Adrenal gland (tissue), 12 donors: ENCODE results near the gene CUL3. TPM values are rescaled to one million over a fixed set of nuclear protein-coding genes. Genes with fewer than 3 reads are reported as not detected.
"Not testable (repeated sequence)": the region's sequence is repeated elsewhere in the genome, so short reads cannot be mapped to it uniquely, and the experiment has no call there.

Experiments used
- DNase-seq, 7 donors: peaks; one replicate each; pipeline ENCODE4 v3.0.0-alpha.2; 2019 to 2020
- H3K27ac ChIP-seq, 5 donors: fragments of 200-600 bp; sonication (generic) in 4 of 5; 1 replicate in 3 of 5; 2 replicates in 2 of 5; pipeline versions ENCODE4 v1.5.1 to v1.8.0; 2016 to 2020; ENCODE audit warnings: mild to moderate bottlenecking in 1 of 5
- H3K27me3 ChIP-seq: fragments of 200-600 bp; 2 replicates; pipeline ENCODE4 v1.8.0; 2021
- H3K36me3 ChIP-seq, 2 donors: fragments of 200-600 bp; replicated peaks in 1 of 2; 1 replicate in 1 of 2; 2 replicates in 1 of 2; pipeline versions ENCODE4 v1.5.1 to v1.8.0; 2018 to 2022
- H3K4me1 ChIP-seq, 2 donors: fragments of 200-600 bp; replicated peaks in 1 of 2; 1 replicate in 1 of 2; 2 replicates in 1 of 2; pipeline versions ENCODE4 v1.5.1 to v1.8.0; 2018 to 2021
- H3K4me3 ChIP-seq, 4 donors: fragments of 200-600 bp; sonication (generic) in 3 of 4; one replicate each; pipeline ENCODE4 v1.5.1; 2016 to 2018
- H3K9me3 ChIP-seq, 3 donors: fragments of 200-600 bp; sonication (generic) in 1 of 3; replicated peaks in 1 of 3; 1 replicate in 2 of 3; 2 replicates in 1 of 3; pipeline versions ENCODE4 v1.5.1 to v1.8.0; 2016 to 2021
- POLR2A ChIP-seq, 2 donors: fragments of 450-650 bp; IDR thresholded peaks; one replicate each; pipeline ENCODE4 v1.6.1; 2017; ENCODE audit warnings: antibody characterized with exemption in 2 of 2, mild to moderate bottlenecking in 2 of 2, moderate library complexity in 1 of 2
- WGBS, 4 donors: extraction: QIAGEN DNeasy Blood & Tissue Kit in 2 of 4; methylation state at CpG; one replicate each; pipeline versions ENCODE4 v1.1.5 to v1.1.7; 2013 to 2017; 5-methylcytosine and 5-hydroxymethylcytosine counted together
- intact Hi-C, 2 donors: fragments of 100-400 bp; cut with DNase I; formaldehyde crosslinking; loops; one replicate each; pipeline versions ENCODE4 v1.14.1 to v1.15.0; 2022 to 2023
- polyA plus RNA-seq, 3 donors: library from polyadenylated mRNA; stranded (reverse); fragments of 200-250 nt in 2 of 3; fragments of 350-450 nt in 1 of 3; fragmentation: Illumina TruSeq in 1 of 3; extraction: RNeasy Lipid Tissue Mini Kit (QIAGEN cat#74804) in 1 of 3; gene quantifications; one replicate each; pipeline ENCODE4 v1.2.3, GENCODE V29; 2013 to 2014
- total RNA-seq, 9 donors: library from RNA; depleted of rRNA in 4 of 9; stranded (reverse); fragments of >200 nt in 4 of 9; fragments of 120-200 nt in 1 of 9; fragmentation: NEBNext Ultra II Directional in 1 of 9; extraction: Animal tissue kit (Norgen Biotek cat#: 25700) in 1 of 9; gene quantifications; one replicate each; pipeline versions ENCODE4 v1.1.0 to v1.2.4, GENCODE V29; 2013 to 2023
- TF ChIP-seq, protein P1 (sequence below), 6 experiments: fragments of 450-650 bp in 4 of 6; fragments of 200-600 bp in 2 of 6; sonication (generic) in 1 of 6; IDR thresholded peaks; 1 replicate in 5 of 6; 2 replicates in 1 of 6; pipeline versions ENCODE4 v1.5.1 to v1.8.0; 2016 to 2021; ENCODE audit warnings: antibody characterized with exemption in 6 of 6, mild to moderate bottlenecking in 2 of 6, moderate library complexity in 1 of 6
- donor health status: healthy with polysubstance abuse.
- donor health status: Bipolar disorder and iron deficiency.
- donor health status: DM: yes; HTN: yes; CAD: no.
- donor health status: DM: no; HTN: no; CAD: no.
- donor health status: DM: no; HTN: no; CAD: no.
- donor health status: DM: yes; HTN: yes; CAD: no.

The CUL3 gene
- total and polyA plus RNA-seq, 12 donors, result 40.5 to 122 (median 75.0) TPM

DNA sequence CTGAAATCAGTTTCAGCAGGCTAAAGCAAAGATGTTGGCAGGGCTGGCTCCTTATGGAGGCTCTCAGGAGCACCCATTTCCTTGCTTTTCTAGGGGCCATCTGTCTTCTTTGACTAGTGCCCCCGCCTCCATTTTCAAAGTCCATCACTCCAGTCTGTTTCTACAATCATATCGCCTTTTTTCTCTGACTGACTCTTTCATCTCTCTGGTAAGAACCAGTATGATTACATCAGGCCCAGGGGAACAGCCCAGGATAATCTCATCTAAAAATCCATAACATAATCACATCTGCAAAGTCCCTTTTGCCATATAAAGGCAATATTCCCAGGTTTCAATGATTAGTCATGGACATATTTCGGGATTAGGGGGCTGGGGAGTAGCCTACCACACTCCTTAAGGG, 57.0 kb downstream of the CUL3 start:
- intact Hi-C loops, result no loop called here
- Histone ChIP-seq H3K27ac (no peak overlapping the region), H3K27me3 (no peaks in the 10 kb centered on the region), H3K4me3 (no peak overlapping the region), H3K4me1 (peaks cover 23 to 50% of the 10 kb centered on the region in 2 donors), H3K9me3 (no peaks in the 10 kb centered on the region), H3K36me3 (no peaks in the 10 kb centered on the region)
- TF ChIP-seq, protein P1, sequence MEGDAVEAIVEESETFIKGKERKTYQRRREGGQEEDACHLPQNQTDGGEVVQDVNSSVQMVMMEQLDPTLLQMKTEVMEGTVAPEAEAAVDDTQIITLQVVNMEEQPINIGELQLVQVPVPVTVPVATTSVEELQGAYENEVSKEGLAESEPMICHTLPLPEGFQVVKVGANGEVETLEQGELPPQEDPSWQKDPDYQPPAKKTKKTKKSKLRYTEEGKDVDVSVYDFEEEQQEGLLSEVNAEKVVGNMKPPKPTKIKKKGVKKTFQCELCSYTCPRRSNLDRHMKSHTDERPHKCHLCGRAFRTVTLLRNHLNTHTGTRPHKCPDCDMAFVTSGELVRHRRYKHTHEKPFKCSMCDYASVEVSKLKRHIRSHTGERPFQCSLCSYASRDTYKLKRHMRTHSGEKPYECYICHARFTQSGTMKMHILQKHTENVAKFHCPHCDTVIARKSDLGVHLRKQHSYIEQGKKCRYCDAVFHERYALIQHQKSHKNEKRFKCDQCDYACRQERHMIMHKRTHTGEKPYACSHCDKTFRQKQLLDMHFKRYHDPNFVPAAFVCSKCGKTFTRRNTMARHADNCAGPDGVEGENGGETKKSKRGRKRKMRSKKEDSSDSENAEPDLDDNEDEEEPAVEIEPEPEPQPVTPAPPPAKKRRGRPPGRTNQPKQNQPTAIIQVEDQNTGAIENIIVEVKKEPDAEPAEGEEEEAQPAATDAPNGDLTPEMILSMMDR (IDR thresholded peaks at IDR 0.05), result no peak
- no peak for TF ChIP-seq POLR2A (IDR thresholded peaks at IDR 0.05)
- WGBS, 4 donors, result 60 to 99% (median 86%) methylated on average over 2 to 3 of the region's 3 CpGs
- no peak for DNase-seq

DNA sequence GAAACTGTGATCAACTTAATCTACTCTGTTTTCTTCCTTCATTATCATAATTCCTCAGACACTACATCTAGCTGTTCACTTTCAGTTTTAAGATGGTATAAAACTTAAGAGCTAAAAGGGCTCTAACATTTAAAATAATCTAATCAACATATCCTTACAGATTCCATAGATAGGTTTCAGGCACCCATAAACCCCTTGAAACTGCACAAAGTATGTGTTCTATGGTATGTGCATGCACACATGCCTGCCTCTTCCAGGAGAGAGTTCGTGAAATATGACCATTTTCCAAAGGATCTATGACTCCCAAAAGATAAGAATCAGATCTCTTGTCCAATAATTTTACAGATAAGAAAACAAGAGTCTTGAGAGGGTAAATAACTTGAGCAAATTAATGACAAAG, 59.4 kb downstream of the CUL3 start:
- intact Hi-C loops, result no loop called here
- TF ChIP-seq, protein P1 (IDR thresholded peaks at IDR 0.05), result no peak
- TF ChIP-seq POLR2A (IDR thresholded peaks at IDR 0.05), result no peak
- WGBS, 4 donors, result 27 to 35% (median 33%) methylated on average over 1 of the region's 1 CpG
- Histone ChIP-seq H3K9me3 (no peaks in the 10 kb centered on the region), H3K27ac (no peak overlapping the region), H3K36me3 (no peaks in the 10 kb centered on the region), H3K27me3 (no peaks in the 10 kb centered on the region), H3K4me3 (no peak overlapping the region), H3K4me1 (peaks cover 23 to 61% of the 10 kb centered on the region in 2 donors)
- DNase-seq, result no peak

DNA sequence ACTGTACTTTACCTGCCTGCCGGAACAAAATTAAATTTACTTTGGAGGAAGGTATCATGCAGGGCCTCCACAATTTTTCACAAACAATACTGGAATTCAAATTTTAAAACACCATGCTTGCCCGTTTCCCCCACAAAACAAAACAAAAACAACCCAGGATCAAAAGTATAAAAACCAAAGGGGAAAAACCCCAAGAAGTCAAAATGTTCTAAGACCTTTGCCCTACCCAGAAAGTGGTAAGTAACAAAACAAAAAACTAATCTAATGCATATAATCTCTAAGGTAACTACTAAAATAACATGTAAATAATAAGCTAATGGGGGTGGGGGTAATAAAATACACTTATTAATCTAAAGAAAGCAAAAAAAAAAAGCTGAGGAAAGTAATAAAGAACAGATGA, 60.5 kb downstream of the CUL3 start:
- Histone ChIP-seq H3K4me1 (peaks cover 23 to 72% of the 10 kb centered on the region in 2 donors), H3K9me3 (no peaks in the 10 kb centered on the region), H3K27ac (no peak overlapping the region), H3K27me3 (no peaks in the 10 kb centered on the region), H3K36me3 (no peaks in the 10 kb centered on the region), H3K4me3 (no peak overlapping the region)
- intact Hi-C loops, result no loop called here
- WGBS, 4 donors, result 89 to 98% (median 93%) methylated on average over 2 of the region's 2 CpGs
- TF ChIP-seq, protein P1 (IDR thresholded peaks at IDR 0.05), result no peak
- no peak for TF ChIP-seq POLR2A (IDR thresholded peaks at IDR 0.05)
- DNase-seq, result no peak

DNA sequence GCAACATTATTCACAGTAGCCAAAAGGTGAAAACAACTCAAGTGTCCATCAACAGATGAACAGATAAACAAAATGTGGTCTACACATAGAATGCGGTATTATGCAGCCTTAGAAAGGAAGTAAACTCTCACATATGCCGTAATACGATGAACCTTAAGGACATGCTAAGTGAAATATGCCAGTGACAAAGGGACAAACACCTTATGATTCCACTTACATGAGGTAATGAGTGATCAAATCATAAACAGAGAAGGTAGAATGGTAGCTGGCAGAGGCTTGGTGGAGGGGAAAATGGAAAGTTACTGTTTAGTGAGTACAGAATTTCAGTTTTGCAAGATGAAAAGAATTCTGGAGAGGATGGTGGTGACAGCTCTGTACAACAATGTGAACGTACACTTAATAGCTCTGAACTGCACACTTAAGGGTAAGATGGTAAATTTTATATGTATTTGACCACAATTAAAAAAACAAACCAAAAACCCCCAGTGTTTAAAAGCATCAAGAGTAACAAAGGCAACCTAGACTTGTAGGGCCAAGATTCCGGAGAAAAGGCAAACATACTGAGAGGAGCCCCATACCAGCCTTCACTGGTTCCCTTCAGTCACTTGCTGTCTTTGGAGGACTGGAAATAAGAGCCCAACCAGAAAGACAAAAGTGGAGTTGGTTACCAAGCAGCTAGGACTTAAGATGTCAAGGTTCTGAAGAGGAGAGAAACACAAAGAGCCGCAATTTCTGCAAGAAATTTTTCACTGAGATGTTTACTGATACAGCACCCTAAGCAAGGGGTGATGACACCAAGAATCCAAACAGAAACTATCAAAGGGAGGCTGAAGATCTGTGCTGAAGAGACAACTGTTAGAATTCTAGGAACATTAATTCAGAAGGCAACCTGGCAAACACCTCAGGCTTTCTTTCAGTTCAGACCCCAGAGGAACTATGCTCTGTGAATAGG, 61.3 kb downstream of the CUL3 start:
- 77 to 87% (median 85%) methylated on average over 6 of the region's 6 CpGs for WGBS, 4 donors
- intact Hi-C loops, result no loop called here
- peak overlapping the region in 1 of 5 donors; percentile 6 for H3K27ac ChIP-seq

DNA sequence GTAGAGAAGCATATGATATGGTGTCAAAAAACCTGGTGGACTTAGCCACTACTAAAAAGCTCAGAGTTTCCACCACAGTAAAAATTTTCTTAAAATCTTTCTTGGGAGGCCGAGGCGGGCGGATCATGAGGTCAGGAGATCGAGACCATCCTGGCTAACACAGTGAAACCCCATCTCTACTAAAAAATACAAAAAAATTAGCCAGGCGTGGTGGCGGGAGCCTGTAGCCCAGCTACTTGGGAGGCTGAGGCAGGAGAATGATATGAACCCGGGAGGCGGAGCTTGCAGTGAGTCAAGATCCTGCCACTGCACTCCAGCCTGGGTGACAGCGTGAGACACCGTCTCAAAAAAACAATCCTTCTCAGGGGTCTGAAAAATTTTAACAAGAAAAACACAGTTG, 62.7 kb downstream of the CUL3 start:
- H3K9me3 ChIP-seq, DNase-seq, H3K4me3 ChIP-seq, intact Hi-C loops, H3K27ac ChIP-seq, H3K36me3 ChIP-seq, H3K27me3 ChIP-seq: not testable (repeated sequence)
- WGBS, 4 donors, result 94 to 97% (median 95%) methylated on average over 10 of the region's 10 CpGs
- peaks cover 23 to 94% of the 10 kb centered on the region in 2 donors for H3K4me1 ChIP-seq

More for the DNA sequence above, 61.3 kb downstream of the CUL3 start:
- H3K9me3 ChIP-seq, result no peaks in the 10 kb centered on the region
- peaks cover 23 to 80% of the 10 kb centered on the region in 2 donors for H3K4me1 ChIP-seq
- no peak overlapping the region for H3K4me3 ChIP-seq
- no peak for DNase-seq
- H3K27me3 ChIP-seq, result no peaks in the 10 kb centered on the region
- no peaks in the 10 kb centered on the region for H3K36me3 ChIP-seq
- TF ChIP-seq, protein P1 (IDR thresholded peaks at IDR 0.05), result no peak
- no peak for TF ChIP-seq POLR2A (IDR thresholded peaks at IDR 0.05)
